IMR-90 (cell line): Measurements from ENCODE around the gene WDR74. TPM values are rescaled to one million over a fixed set of nuclear protein-coding genes. Genes with fewer than 3 reads are reported as not detected.

Experiments used
- CTCF ChIP-seq: conservative IDR thresholded peaks from 2 replicates; pipeline ENCODE4 v1.5.1; 2012; ENCODE audit warnings: mild to moderate bottlenecking, low read depth, low read length, improper control_type of control experiment
- MAZ ChIP-seq: IDR thresholded peaks from 2 replicates; pipeline ENCODE4 v1.6.1; 2012; ENCODE audit warnings: low read depth, mild to moderate bottlenecking, low read length, improper control_type of control experiment, moderate library complexity, borderline replicate concordance
- MXI1 ChIP-seq: IDR thresholded peaks from 2 replicates; pipeline ENCODE4 v1.6.1; 2012; ENCODE audit warnings: low read depth, mild to moderate bottlenecking, low read length, moderate library complexity, borderline replicate concordance
- polyA plus RNA-seq, 3 experiments: library from polyadenylated mRNA; depleted of rRNA; stranded (reverse); fragments of >200 nt; gene quantifications; 2 replicates each; pipeline ENCODE4 v1.2.3, GENCODE V29; 2012; ENCODE audit warnings: low replicate concordance in 1 of 3
- total RNA-seq: library from RNA; depleted of rRNA; stranded (reverse); fragments of >200 nt; gene quantifications from 2 replicates; pipeline ENCODE4 v1.2.3, GENCODE V29; 2012

The WDR74 gene
- total and polyA plus RNA-seq, 2 of the 4 experiments (the other 2 are of a cell fraction), result 38.4 to 44.3 TPM

GRCh38 chr11:62839050-62839945 lies at the start of gene WDR74 (continued):
- TF ChIP-seq MXI1, result peak; percentile 100
- no peak for TF ChIP-seq CTCF
- peak; percentile 66; the same call in 1 of the 2 replicates for TF ChIP-seq MAZ
